Stimulated activated CD8-positive, alpha-beta memory T cell treated with anti-CD3 and anti-CD28 coated beads, Interleukin-15, amount 100 ng/mL, for 4 hours (primary cell): ENCODE results near the gene NUDCD2.
"Not testable (repeated sequence)": the region's sequence is repeated elsewhere in the genome, so short reads cannot be mapped to it uniquely, and the experiment has no call there.

Experiments used
- DNase-seq, 2 donors: peaks; one replicate each; pipeline ENCODE4 v3.0.0-alpha.2; 2020; ENCODE audit warnings: low read depth in 2 of 2

NUDCD2 gene

DNA sequence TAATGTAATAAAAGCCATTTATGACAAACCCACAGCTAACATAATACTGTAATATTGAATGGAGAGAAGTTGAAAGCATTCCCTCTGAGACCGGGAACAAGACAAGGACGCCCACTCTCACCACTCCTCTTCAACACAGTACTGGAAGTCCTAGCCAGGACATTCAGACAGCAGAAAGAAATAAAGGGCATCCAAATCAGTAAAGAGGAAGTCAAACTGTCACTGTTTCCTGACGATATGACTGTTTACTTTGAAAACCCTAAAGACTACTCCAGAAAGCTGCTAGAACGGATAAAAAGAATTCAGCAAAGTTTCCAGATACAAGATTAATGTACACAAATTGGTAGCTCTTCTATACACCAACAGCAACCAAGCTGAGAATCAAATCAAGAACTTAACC, 33.8 kb downstream of the NUDCD2 start:
- DNase-seq, result not testable (repeated sequence)

GRCh38 chr5:163424836-163425235, 35.1 kb downstream of the NUDCD2 start:
- DNase-seq, result no peak

DNA sequence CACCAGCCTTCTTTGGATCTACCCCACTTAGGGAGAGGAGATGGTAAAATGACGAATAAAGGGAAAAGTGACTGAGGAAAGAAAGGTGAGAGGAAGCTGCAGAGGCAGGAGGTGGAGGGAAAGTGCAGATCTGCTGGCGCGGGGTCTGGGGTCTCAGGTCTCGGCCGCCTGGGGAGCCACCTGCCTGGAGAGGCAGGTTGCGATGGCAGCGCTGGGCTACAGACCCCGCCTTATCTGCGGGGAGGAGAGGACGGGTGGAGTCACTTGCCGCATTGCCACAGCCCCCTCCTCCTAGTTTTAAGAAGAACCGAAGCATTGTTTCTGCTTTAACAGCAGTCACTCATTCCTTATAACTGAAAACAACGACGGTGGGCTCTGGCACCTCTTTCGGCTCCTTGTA, 44.2 kb downstream of the NUDCD2 start:
- not testable (repeated sequence) for DNase-seq

DNA sequence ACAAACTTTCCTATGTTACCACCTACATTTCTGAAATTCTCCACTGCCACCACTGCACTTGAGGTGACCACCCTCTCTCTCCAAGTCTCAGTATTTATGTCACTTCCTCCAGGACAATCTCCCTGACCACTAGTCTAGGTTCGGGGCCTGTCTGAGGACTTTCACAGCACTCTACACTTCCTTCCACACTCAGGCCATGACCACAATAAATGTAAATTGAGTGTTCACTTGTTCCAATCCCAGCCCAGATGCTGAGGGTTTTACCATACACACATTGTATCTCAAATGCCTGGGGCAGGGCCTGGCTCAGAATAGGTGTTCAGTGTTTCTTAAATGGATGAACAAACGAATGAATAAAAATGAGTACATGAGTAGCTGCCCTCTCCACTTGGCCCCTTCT, 49.4 kb downstream of the NUDCD2 start:
- DNase-seq, result no peak

- no peak for DNase-seq
Observed at GRCh38 chr5:163409384-163409783, 50.5 kb downstream of the NUDCD2 start.

DNA sequence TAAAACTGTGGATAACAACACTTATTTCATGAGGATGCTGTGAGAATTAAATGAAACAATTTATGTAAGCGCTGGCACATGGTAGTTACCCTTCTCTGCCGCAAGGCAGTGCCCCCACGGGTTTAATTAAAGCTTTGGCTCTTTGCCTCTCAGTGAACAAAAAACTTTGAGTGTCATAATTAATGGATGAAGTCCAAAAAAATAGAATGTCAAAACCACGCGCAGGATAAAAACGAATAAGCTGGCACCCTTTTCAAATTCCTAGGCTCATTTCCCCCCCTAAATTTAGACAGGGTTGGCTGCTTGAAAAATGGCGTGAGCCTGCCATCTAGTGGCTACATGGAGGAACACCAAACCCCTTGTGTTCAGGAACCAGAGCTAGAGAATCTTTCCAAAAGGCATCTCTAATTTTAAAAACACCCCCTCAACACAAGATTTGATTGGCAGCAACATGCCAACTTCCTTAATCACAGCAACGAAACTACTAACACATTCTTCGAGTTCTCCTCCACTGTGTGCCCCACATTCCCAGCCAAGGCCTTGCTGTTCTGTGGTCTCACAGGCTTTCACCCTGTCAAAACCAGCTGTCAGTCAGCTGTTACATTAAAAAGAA, 51.5 kb downstream of the NUDCD2 start:
- DNase-seq, result peak; percentile 7 to 10

DNA sequence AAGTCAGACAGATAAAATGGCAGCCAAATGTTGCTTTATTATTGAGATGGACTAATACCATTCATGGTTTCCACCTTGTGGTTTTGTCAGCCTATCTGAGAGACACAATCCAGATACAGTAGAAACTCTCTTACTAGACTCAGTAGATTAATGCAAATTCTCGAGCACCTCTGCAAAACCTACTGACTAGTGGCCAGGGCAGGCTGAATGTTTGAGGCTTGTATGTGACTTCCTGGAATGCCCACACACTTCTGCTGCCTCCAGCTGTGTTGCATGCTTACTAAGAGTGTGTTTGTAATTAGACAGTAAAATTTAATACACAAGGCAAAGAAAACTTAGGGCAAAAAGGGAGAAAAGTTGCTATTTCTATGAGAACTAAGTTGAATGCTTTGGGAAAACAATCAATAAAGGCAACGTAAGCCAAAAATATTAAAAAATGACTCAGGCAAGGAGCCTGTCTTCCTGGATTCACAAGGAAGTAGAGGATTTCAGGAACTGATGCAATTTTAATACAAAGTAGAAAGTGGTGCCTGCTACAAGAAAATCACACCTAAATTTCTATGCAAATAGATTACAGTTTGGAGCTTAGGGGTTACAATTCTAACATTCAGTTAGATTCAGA, 52.8 kb downstream of the NUDCD2 start:
- DNase-seq, result no peak

DNA sequence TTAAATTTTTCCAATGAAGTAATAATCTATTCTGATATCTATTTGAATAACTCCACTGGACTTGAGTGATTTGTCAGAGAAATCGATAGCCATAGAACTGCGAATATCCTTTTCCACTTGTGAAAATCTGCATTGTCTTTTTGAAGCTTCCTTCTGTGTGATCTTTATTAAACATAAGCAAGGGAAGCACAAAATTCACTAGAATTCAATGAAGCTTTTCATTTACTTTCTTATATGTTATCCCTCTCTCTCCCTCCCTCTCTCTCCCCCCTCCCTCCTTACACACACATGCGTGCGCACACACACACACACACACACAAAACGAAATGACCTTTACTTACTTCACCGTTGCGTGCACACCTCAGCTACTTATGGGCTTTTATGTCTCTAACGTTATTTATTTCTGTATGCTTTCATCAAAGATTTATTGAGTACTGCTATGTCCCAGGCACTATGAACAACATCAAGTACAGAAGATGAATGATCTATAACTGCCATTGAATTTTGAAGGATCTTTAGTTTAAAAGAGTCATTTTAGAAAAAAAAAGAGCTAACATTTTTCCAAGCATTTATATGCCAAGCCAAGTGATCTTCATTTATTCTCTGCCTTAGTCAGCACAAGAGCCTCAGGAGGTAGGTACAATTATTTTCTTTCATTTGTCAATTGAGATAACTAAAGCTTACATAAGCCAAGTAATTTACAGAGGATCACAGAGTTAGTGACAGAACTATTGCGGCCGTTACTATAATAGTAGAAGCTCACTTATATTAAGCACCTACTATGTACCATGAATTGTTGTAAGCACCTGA, 55.3 kb downstream of the NUDCD2 start:
- DNase-seq, result no peak

- DNase-seq, result no peak
Observed at GRCh38 chr5:163402007-163402406, 57.9 kb downstream of the NUDCD2 start.

DNA sequence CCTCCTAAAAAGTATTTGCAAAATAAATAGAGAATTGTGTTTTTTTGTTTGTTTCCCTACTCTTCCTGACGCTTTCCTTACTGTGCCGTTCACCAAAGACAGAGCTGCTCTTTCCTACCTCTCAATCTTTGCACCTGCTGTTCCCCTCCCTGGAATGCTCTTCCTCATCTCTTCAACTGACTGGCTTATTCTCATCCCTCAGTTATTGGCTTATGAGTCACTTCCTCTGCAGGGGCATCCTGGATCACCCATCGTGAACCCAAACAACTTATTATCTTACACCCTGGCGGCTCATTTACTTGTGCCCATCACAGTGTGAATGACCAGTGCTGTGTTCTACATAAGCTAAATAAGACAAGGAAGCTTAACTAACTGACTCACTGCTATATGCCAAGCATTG, 58.6 kb downstream of the NUDCD2 start:
- no peak for DNase-seq

GRCh38 chr5:163399923-163400322, 60.0 kb downstream of the NUDCD2 start:
- no peak for DNase-seq

DNA sequence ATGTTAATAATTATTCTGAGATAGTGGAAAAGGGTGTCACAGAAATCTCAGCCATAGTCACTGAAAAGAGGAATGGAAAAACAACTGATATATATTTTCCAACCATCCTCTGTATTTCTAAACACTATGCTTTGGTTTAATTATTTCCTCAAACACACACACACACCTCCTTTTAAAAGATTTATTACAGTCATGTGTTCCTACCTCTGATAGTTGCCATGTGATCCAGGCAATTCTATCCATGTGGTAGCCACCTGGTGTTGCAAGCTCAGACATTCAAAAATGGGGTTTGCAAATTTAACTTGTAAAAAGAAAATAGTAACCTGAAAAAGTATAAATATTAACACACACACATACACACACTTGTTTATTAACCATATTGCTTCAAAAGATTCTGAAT, 62.5 kb downstream of the NUDCD2 start:
- DNase-seq, result no peak

- DNase-seq, result not testable (repeated sequence)
Observed at GRCh38 chr5:163396818-163397340, 63.0 kb downstream of the NUDCD2 start.
